A549 (cell line): ENCODE measurements around the gene SNX25. TPM values are rescaled to one million over a fixed set of nuclear protein-coding genes. Genes with fewer than 3 reads are reported as not detected.

Source experiments
- ATAC-seq, 2 experiments: fragments of 200-7000 bp in 1 of 2; fragments of >200 bp in 1 of 2; cut with Nextera tagmentation in 1 of 2; cut with Tn5 transposase in 1 of 2; 3 replicates each; pipeline versions ENCODE4 v1.8.0 to v1.9.1; 2018 to 2020; ENCODE audit warnings: mild to moderate bottlenecking in 1 of 2, moderate library complexity in 1 of 2
- CTCF ChIA-PET: fragments of 300-600 bp; sonication (Branson Sonifier 250); formaldehyde crosslinking; extraction: SDS; loops from one replicate; lab custom pipeline; 2021; ENCODE audit warnings: antibody characterized with exemption, inconsistent platforms; lab: Yijun Ruan, JAX
- POLR2A ChIA-PET: fragments of 350-600 bp; formaldehyde crosslinking; extraction: SDS; loops from one replicate; lab custom pipeline; 2021; ENCODE audit warnings: antibody characterized with exemption, inconsistent platforms; lab: Yijun Ruan, JAX
- DNase-seq, 2 experiments: peaks; one replicate each; pipeline versions ENCODE4 v3.0.0 to v3.0.0-alpha.2; 2011 to 2016; ENCODE audit warnings: low read depth in 1 of 2, low spot score in 1 of 2
- FAIRE-seq: peaks from 2 replicates; lab custom pipeline; 2011; peaks lifted over from hg19 to GRCh38; lab: Jason Lieb, UNC
- H3K27ac ChIP-seq, 2 experiments: fragments of >200 bp; sonication (Bioruptor Twin); formaldehyde crosslinking; 3 replicates each; pipeline ENCODE4 v1.5.1; 2016 to 2017
- H3K4me1 ChIP-seq: fragments of >200 bp; sonication (Bioruptor Twin); formaldehyde crosslinking; 3 replicates; pipeline ENCODE4 v1.6.1; 2016
- H3K4me2 ChIP-seq: fragments of >200 bp; sonication (Bioruptor Twin); formaldehyde crosslinking; 3 replicates; pipeline ENCODE4 v1.6.1; 2016
- H3K4me3 ChIP-seq: fragments of >200 bp; sonication (Bioruptor Twin); formaldehyde crosslinking; 3 replicates; pipeline ENCODE4 v1.5.1; 2016
- H3K9me3 ChIP-seq: fragments of >200 bp; sonication (Bioruptor Twin); formaldehyde crosslinking; 3 replicates; pipeline ENCODE4 v1.6.1; 2016
- BCL3 ChIP-seq: fragments of >200 bp; sonication (Bioruptor Twin); formaldehyde crosslinking; IDR thresholded peaks from 3 replicates; pipeline ENCODE4 v1.6.1; 2016
- CHD2 ChIP-seq: fragments of 150-350 bp; IDR thresholded peaks from 2 replicates; pipeline ENCODE4 v1.6.1; 2014; ENCODE audit warnings: low read length; ENCODE audit not compliant: partially characterized antibody
- CHD4 ChIP-seq: fragments of 200-600 bp; sonication (generic); IDR thresholded peaks from 2 replicates; pipeline ENCODE4 v1.6.1; 2016; ENCODE audit warnings: antibody characterized with exemption, mild to moderate bottlenecking, borderline replicate concordance
- CTCF ChIP-seq: fragments of >200 bp; sonication (Bioruptor Twin); formaldehyde crosslinking; IDR thresholded peaks from 3 replicates; pipeline ENCODE4 v1.5.1; 2016
- E2F6 ChIP-seq: IDR thresholded peaks from 2 replicates; pipeline ENCODE4 v1.6.1; 2012; ENCODE audit warnings: low read depth, borderline replicate concordance
- EP300 ChIP-seq, 2 experiments: fragments of >200 bp; sonication (Bioruptor Twin); formaldehyde crosslinking; IDR thresholded peaks; 2 replicates in 1 of 2; 3 replicates in 1 of 2; pipeline ENCODE4 v1.6.1; 2016 to 2017
- ESRRA ChIP-seq: fragments of 150-350 bp; IDR thresholded peaks from 2 replicates; pipeline ENCODE4 v1.6.1; 2014; ENCODE audit warnings: mild to moderate bottlenecking, low read length, borderline replicate concordance
- GATA3 ChIP-seq: IDR thresholded peaks from 2 replicates; pipeline ENCODE4 v1.6.1; 2012; ENCODE audit warnings: borderline replicate concordance
- HMGXB4 ChIP-seq: fragments of 250-450 bp; sonication (Bioruptor Pico); IDR thresholded peaks from 2 replicates; pipeline ENCODE4 v1.5.0; 2021; ENCODE audit warnings: mild to moderate bottlenecking, moderate library complexity, borderline replicate concordance
- HOXB13 ChIP-seq: fragments of 250-450 bp; sonication (Bioruptor Pico); IDR thresholded peaks from 2 replicates; pipeline ENCODE4 v1.5.0; 2020; ENCODE audit warnings: low read depth, mild to moderate bottlenecking, moderate library complexity
- JUNB ChIP-seq: fragments of >200 bp; sonication (Bioruptor Twin); formaldehyde crosslinking; IDR thresholded peaks from 2 replicates; pipeline ENCODE4 v1.6.1; 2016
- KDM5A ChIP-seq: fragments of 200-600 bp; sonication (generic); IDR thresholded peaks from 2 replicates; pipeline ENCODE4 v1.6.1; 2016; ENCODE audit warnings: antibody characterized with exemption, mild to moderate bottlenecking
- MYC ChIP-seq: IDR thresholded peaks from 2 replicates; pipeline ENCODE4 v1.6.1; 2012; ENCODE audit warnings: mild to moderate bottlenecking, inconsistent platforms, low read length, improper control_type of control experiment, borderline replicate concordance
- POLR2A ChIP-seq: IDR thresholded peaks from 2 replicates; pipeline ENCODE4 v1.6.1; 2012; ENCODE audit warnings: mild to moderate bottlenecking, low read length
- SMC3 ChIP-seq: fragments of >200 bp; sonication (Bioruptor Twin); formaldehyde crosslinking; IDR thresholded peaks from 3 replicates; pipeline ENCODE4 v1.6.1; 2018; ENCODE audit warnings: inconsistent platforms
- USF2 ChIP-seq: fragments of 450-650 bp; IDR thresholded peaks from 2 replicates; pipeline ENCODE4 v1.6.1; 2014; ENCODE audit warnings: antibody characterized with exemption
- ZFP36 ChIP-seq: fragments of 450-650 bp; IDR thresholded peaks from 2 replicates; pipeline ENCODE4 v1.6.1; 2014; ENCODE audit warnings: borderline replicate concordance; ENCODE audit not compliant: partially characterized antibody
- ZNF302 ChIP-seq: fragments of 250-450 bp; sonication (Bioruptor Pico); IDR thresholded peaks from 2 replicates; pipeline ENCODE4 v1.9.0; 2021; ENCODE audit warnings: inconsistent platforms, mild to moderate bottlenecking, moderate library complexity
- WGBS: methylation state at CpG from one replicate; pipeline ENCODE4 v1.1.6; 2017; ENCODE audit errors: missing lambda C conversion rate; 5-methylcytosine and 5-hydroxymethylcytosine counted together
- polyA plus RNA-seq, 4 experiments: library from polyadenylated mRNA; depleted of rRNA in 3 of 4; stranded (reverse); fragments of >200 nt; fragmentation: RNase III in 1 of 4; extraction: RNeasy Plus Mini Kit Qiagen cat#74134 plus additional on column Dnase treatment in 1 of 4; gene quantifications; 2 replicates in 3 of 4; 3 replicates in 1 of 4; pipeline ENCODE4 v1.2.3, GENCODE V29; 2011 to 2017

SNX25 gene
- polyA plus RNA-seq, 2 of the 4 experiments (the other 2 are of a cell fraction): 10.1 to 13.0 TPM

GRCh38 chr4:185290656-185291055 lies 81.3 kb downstream of the SNX25 start:
- CTCF ChIA-PET: interaction anchor here (1.3 kb wide), 1 partner anchor 81 kb away, joined by 5 read pairs; the partner anchor contains the start of gene SNX25
- no peak for ATAC-seq

More at GRCh38 chr4:185290656-185291055, 81.3 kb downstream of the SNX25 start:
- TF ChIP-seq USF2: no peak
- no peak for TF ChIP-seq HOXB13 (CRISPR knock-in tag)
- TF ChIP-seq CTCF: no peak
- no peak for TF ChIP-seq ZNF302 (CRISPR knock-in tag)
- no peak for TF ChIP-seq HMGXB4
- TF ChIP-seq ZFP36: no peak
- TF ChIP-seq E2F6: no peak
- no peak for TF ChIP-seq CHD4
- TF ChIP-seq MYC: no peak
- no peak for TF ChIP-seq GATA3
- TF ChIP-seq JUNB: no peak
- TF ChIP-seq ESRRA: no peak
- no peak for TF ChIP-seq POLR2A
- no peak for TF ChIP-seq BCL3
- TF ChIP-seq SMC3: no peak
- no peak for TF ChIP-seq CHD2
- no peak for TF ChIP-seq EP300 (IDR thresholded peaks at IDR 0.05)
- no peak for TF ChIP-seq KDM5A
- FAIRE-seq (no peak), DNase-seq (no peak)
- 42% methylated on average over 5 of the region's 5 CpGs for WGBS
- POLR2A ChIA-PET: no interaction called here
- no peak overlapping the region for H3K4me3 ChIP-seq
- H3K9me3 ChIP-seq: no peaks in the 10 kb centered on the region
- no peak overlapping the region for H3K27ac ChIP-seq
- H3K4me1 ChIP-seq: no peaks in the 10 kb centered on the region
- no peak overlapping the region for H3K4me2 ChIP-seq
